ENCODE measurements around the gene SMIM24.

The SMIM24 gene

DNA sequence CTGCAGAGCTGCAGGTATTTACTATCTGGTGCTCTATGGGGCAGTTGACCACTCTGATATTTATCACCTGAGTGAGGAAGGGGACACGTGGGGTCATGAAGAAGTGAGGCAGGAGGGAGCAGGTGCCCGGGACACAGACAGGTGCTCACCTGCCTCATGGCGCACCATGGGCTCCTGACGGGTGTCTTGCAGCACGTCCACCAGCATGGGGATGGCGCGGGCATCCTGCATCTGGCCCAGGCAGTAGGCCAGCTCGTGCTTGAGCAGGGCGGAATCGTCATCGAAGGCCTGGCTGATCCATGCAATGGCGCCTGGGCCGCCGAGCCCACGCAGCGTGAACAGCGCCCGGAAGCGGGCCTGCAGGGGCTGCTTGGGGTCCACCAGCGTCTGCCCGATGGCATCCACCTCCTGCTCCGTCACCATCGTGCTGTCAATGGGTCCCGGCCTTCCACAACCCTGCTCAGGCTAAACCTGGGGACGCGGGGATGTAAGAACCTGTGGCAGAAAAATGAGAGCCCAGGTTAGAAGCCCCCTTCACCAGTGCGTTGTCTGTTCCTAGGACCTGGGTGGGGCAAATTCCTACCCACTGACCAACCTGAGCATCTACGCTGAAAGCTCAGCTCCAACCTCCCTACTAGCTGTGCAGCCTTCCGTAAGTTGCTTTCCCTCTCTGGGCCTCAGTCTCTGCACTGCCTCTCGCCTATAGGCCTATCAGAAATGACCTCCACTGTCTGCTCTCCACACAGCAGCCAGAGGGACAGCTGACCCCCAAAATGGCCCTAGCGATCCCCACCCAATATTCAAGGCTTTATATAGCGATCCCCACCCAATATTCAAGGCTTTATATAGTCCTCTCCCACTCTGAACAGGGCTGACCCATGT, 16.3 kb upstream of the SMIM24 start:
- no peak for DNase-seq

DNA sequence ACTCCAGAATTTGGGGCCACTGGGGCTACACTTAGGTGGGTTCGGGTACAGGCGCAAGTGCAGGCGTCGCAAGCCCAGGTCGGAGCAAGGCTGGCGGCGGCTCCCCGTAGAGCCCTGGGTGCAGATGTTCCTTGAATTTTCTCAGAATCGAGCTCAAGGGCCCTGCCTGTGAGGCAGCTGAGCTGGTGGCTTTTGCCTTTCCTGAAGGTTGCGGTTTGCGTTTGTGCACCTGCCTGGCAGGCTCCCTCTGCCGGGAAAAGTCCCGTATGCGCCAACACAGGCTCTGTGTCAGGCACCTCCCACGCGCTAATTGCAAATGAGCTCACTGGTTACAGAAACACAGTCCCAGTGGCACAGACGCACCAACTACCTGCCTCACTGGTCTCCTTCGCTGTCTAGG, 14.2 kb upstream of the SMIM24 start:
- DNase-seq, result no peak

- DNase-seq, result no peak
These were observed 13.7 kb upstream of the SMIM24 start for GRCh38 chr19:3494051-3494450.

GRCh38 chr19:3493651-3494050, 13.3 kb upstream of the SMIM24 start:
- no peak for DNase-seq

DNA sequence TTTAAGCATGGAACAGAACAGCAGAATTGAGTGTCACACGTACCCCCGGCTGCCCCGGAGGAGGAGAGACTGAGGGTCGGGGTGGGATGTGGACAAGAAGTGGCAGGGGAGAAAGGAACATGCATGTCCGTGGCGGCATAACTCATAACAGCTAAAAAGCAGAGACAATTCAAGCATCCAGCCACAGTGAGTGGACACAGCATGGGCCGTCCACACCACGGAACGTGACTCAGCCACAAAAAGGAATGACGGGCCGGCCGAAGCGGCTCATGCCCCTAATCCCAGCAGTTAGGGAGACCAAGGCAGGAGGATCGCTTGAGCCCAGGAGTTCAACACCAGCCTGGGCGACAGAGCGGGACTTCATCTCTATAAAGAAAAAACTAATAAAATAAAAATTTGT, 12.6 kb upstream of the SMIM24 start:
- no peak for DNase-seq

- no peak for DNase-seq
These were observed 12.0 kb upstream of the SMIM24 start for GRCh38 chr19:3492131-3492839.

DNA sequence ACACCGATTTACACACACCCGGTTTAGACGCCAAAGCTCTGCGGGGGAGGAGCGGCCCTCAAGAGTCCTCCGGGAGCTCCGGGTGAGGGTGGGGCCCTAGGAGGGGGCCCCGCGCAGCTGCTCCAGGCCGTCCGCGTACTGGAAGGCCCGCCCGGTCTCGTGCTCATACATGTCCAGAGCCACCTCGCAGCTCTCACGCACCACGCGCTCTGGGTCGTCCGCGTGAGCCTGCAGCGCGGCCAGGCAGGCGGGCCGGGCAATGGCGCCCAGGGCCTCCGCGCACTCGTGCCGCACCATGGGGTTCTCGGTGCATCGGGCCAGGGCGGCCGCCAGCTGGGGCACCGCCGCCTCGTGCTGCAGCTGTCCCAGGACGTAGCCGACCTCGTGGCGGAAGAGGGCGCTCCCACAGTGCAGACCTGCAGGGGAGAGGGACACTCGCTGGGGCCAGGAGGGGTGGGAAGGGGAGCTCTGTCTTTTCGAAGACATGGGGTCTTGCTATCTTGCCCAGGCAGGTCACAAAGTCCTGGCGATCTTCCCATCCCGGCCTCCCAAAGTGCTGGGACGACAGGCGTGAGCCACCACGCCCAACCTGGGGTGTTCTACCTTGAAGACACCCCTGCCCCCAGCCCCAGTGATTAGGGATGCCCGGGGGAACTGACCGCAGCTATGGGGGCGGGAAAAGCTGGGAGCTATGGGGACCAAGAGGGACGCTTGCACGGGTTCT, 11.2 kb upstream of the SMIM24 start:
- no peak for DNase-seq

DNA sequence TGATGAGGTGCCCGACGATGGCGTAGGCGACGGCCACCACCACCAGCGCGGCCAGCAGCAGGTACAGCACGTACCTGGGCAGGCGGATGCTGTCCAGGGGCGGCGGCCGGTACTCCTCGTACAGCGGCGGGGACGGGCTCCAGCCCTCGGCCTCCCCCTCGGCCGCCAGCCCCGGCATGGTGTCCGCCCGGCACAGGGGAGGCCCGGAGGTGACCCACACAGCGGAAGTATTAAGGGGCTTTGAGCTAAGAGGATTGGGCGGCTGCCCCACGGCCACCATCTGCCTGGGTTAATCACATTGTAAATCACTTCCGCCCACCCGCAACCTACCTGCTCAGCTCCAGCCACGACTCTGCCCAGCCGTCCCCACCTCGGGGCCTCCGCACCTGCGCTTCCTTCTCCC, 2.9 kb upstream of the SMIM24 start, which contains the start of gene SMIM44:
Gene SMIM44 (minus strand): TSS at position 216 of the 403 bp plus-strand sequence. CDS start 38 bp downstream, at position 178.
- no peak for DNase-seq

- no peak for DNase-seq
These were observed 2.3 kb upstream of the SMIM24 start for GRCh38 chr19:3482507-3483225.

- no peak for DNase-seq
These were observed 1.1 kb upstream of the SMIM24 start for GRCh38 chr19:3481241-3482090.

GRCh38 chr19:3479834-3480215, 500 bp downstream of the SMIM24 start:
- no peak for DNase-seq

DNA sequence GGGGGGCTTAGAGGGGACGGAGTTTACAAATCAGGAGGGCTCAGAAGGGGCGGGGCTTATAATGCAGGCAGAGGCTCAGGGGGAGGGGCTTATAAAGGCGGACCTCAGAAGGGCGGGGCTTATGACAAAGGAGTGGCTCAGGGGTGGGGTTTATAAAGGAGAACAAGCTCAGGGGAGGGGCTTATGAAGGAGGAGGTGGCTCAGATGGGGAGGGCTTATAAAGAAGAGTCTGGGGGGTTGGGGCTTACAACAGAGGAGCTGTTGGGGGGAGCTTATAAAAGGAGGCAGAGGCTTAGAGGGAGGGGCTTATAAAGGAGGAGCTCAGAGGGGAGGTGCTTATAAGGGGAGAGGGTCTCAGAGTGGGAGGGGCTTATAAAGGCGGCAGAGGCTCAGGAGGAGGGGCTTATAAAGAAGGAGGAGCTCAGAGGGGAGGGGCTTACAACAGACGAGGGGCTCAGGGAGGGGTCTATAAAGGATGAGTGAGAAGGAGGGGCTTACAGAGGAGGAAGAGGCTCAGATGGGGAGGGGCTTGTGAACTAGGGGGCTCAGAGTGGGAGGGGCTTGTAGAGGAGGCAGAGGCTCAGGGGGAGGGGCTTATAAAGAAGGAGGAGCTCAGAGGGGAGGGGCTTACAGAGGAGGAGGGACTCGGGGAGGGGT, 1.0 kb downstream of the SMIM24 start:
- DNase-seq, result no peak

DNA sequence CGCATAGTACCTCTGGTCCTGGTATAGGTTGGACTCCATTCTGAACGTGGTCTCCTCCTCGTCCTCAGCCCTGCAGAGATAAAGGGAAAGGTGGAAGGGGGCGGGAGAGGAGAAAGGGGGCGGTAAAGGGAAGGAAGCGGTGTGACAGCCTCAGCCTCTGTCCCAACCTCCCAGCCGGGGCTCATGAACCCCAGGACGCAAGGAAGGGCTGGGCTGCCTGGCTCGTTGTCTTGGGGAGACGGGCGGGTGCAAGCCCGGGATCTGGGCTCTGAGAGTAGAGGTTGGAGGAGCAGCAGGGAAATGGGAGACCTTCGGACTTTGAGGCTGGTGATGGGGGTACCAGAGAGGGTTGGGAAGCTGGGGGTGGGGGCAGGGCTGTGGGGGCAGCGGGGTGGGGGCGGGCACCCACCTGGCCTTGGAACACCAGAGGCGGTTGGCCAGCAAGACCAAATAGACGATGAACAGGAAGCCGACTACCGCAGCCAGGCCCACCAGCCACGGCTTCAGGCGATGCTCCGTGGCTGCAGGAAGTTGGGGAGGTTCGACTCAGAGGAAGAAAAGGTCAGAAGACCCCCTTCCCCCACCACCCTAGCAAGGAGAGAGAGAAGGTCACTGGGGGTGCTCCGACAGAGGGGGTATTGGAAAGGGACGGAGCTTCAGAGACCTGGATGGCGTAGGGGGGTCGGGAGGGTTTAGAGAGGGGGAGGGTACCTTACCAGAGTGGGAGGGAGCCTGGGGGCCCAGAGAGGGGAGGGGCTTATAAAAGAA, 1.7 kb downstream of the SMIM24 start:
- no peak for DNase-seq

DNA sequence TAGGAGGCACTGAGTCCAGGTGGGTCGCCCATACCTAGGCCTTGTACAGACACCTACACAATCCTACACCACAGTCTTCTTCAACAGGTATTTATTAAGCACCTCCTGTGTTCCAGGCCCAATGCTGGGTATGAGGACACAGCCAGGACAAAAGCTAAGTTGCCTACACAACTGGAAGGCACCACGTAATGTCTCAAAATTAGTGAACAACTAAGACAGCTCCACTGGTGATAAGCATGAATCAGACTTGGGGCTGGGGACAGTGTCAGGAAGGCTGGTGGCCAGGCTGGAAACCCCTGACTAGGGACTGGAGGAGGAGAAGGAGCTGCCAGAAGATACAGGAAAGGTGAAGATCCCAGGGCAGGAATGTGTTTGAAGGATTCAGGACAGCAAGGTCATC, 2.4 kb downstream of the SMIM24 start:
- DNase-seq, result no peak

DNA sequence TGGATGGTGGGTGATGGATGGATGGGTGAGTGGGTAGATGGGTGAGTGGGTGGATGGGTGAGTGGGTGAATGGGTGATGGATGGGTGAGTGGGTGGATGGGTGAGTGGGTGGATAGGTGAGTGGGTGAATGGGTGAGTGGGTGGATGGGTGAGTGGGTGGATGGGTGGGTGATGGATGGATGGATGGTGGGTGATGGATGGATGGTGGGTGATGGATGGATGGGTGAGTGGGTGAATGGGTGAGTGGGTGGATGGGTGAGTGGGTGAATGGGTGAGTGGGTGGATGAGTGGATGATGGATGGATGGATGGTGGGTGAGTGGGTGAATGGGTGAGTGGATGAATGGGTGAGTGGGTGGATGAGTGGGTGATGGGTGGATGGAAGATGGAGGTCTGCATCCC, 2.8 kb downstream of the SMIM24 start:
- no peak for DNase-seq

DNA sequence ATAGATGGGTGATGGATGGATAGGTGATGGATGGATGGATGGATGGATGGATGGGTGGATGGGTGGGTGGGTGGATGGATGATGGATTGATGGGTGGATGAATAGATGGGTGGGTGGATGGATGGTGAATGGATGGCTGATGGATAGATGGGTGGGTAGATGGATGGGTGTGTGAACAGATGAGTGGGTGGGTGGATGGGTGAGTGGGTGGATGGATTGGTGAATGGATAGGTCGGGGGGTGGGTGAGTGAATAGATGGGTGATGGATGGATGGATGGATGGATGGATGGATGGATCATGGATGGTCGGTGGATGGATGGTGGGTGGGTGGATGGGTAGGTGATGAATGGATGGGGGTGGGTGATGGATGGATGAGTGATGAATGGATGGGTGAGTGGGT, 3.5 kb downstream of the SMIM24 start:
- DNase-seq, result no peak

DNA sequence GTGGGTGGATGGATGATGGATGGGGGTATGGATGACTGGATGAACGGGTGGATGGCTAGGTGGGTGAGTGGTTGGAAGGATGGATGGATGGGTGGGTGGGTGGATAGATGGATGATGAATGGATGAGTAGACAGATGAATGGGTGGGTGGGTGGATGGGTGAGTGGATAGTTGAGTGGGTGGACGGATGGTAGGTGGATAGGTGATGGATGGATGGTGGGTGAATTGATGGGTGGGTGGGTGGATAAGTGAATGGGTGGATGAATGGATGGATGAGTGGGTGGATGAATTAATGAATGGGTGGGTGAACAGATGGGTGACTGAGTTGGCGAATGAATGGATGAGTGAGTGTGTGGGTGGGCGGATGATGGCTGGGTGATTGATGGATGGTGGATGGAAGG, 4.9 kb downstream of the SMIM24 start:
- no peak for DNase-seq

DNA sequence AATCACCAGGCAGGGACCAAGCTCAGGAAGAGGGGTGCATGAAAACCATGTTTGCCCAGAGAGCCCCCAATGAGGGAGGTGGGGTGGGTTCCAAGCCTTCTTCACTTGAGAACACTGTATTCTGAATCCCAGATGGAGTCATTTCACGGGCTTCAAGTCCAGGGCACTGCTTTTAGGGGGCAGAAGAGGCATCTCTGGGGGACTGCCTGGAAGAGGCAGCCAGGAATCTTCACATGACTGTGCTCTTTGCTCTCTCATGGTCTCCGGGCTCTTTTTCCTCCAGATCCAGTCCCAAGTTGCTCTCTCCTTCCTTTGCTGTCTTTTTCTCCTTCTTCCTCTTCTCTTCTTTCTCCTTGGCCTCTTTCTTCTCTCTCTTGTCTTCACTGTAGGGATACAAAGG, 5.7 kb downstream of the SMIM24 start:
- no peak for DNase-seq

- no peak for DNase-seq
These were observed 6.3 kb downstream of the SMIM24 start for GRCh38 chr19:3474010-3474409.

- DNase-seq, result no peak
These were observed 8.2 kb downstream of the SMIM24 start for GRCh38 chr19:3471954-3472655.

All from NCI-H2171 treated with DMSO at 0.1 percent for 48 hours (cell line).